T-cell (primary cell): ENCODE data around the gene CBX5. TPM values are rescaled to one million over a fixed set of nuclear protein-coding genes. Genes with fewer than 3 reads are reported as not detected.
"Not testable (repeated sequence)": the region's sequence is repeated elsewhere in the genome, so short reads cannot be mapped to it uniquely, and the experiment has no call there.

Source experiments
- ATAC-seq, 4 experiments: fragments of 200-7000 bp in 3 of 4; fragments of 150-1000 bp in 1 of 4; cut with Tn5 transposase; replicated peaks in 1 of 4; 1 replicate in 3 of 4; 2 replicates in 1 of 4; pipeline ENCODE4 v1.10.0; 2021; ENCODE audit warnings: moderate library complexity in 3 of 4, mild to moderate bottlenecking in 2 of 4, moderate number of reproducible peaks in 1 of 4
- CTCF ChIA-PET, 2 donors: fragments of 300-600 bp; sonication (Branson Sonifier 250); formaldehyde crosslinking; loops; one replicate each; lab custom pipeline; 2022; ENCODE audit warnings: antibody characterized with exemption in 2 of 2; lab: Charles Lee
- POLR2A ChIA-PET, 2 donors: fragments of 300-600 bp; sonication (Branson Sonifier 250); formaldehyde crosslinking; loops; one replicate each; lab custom pipeline; 2022; ENCODE audit warnings: antibody characterized with exemption in 2 of 2; lab: Charles Lee
- DNase-seq, 35 experiments: peaks; one replicate each; pipeline versions ENCODE4 v3.0.0 to v3.0.0-alpha.2; 2013 to 2023
- H3K27ac ChIP-seq: one replicate; pipeline ENCODE4 v1.5.1; 2013; ENCODE audit warnings: low read length
- H3K27me3 ChIP-seq, 2 experiments: replicated peaks in 1 of 2; 1 replicate in 1 of 2; 2 replicates in 1 of 2; pipeline versions ENCODE4 v1.6.1 to v1.7.0; 2013; ENCODE audit warnings: low read length in 1 of 2, mixed read lengths in 1 of 2; ENCODE audit not compliant: control insufficient read depth in 2 of 2, insufficient read depth in 2 of 2; ENCODE audit errors: extremely low read depth in 1 of 2
- H3K36me3 ChIP-seq, 2 donors: 1 replicate in 1 of 2; 2 replicates in 1 of 2; pipeline versions ENCODE4 v1.6.1 to v1.7.0; 2013; ENCODE audit warnings: low read length in 1 of 2; ENCODE audit not compliant: control insufficient read depth in 2 of 2, insufficient read depth in 1 of 2; ENCODE audit errors: extremely low read depth in 1 of 2
- H3K4me1 ChIP-seq, 2 experiments: 1 replicate in 1 of 2; 2 replicates in 1 of 2; pipeline versions ENCODE4 v1.6.1 to v1.7.0; 2013; ENCODE audit warnings: low read length in 2 of 2, mixed read lengths in 1 of 2; ENCODE audit not compliant: insufficient read depth in 2 of 2, control insufficient read depth in 1 of 2; ENCODE audit errors: extremely low read depth in 1 of 2
- H3K4me3 ChIP-seq, 2 donors: 1 replicate in 1 of 2; 2 replicates in 1 of 2; pipeline versions ENCODE4 v1.5.1 to v1.7.0; 2013; ENCODE audit warnings: mild to moderate bottlenecking in 2 of 2, low read length in 1 of 2, moderate library complexity in 1 of 2; ENCODE audit not compliant: control insufficient read depth in 1 of 2; ENCODE audit errors: extremely low read depth in 1 of 2
- H3K9me3 ChIP-seq: 2 replicates; pipeline ENCODE4 v1.7.0; 2013
- H3K27ac Mint-ChIP-seq, 2 donors: one replicate each; pipeline ENCODE4 v1.8.0; 2020 to 2021; ENCODE audit warnings: mild to moderate bottlenecking in 2 of 2, mixed read lengths in 2 of 2
- H3K27me3 Mint-ChIP-seq, 2 donors: one replicate each; pipeline ENCODE4 v1.8.0; 2021 to 2022; ENCODE audit warnings: mixed read lengths in 2 of 2
- H3K36me3 Mint-ChIP-seq: one replicate; pipeline ENCODE4 v1.8.0; 2021; ENCODE audit warnings: mixed read lengths
- H3K4me1 Mint-ChIP-seq, 3 donors: one replicate each; pipeline ENCODE4 v1.8.0; 2020 to 2022; ENCODE audit warnings: mixed read lengths in 3 of 3, mild to moderate bottlenecking in 1 of 3
- H3K4me3 Mint-ChIP-seq, 3 donors: one replicate each; pipeline ENCODE4 v1.8.0; 2020 to 2022; ENCODE audit warnings: mild to moderate bottlenecking in 3 of 3, mixed read lengths in 3 of 3, moderate library complexity in 3 of 3
- H3K9me3 Mint-ChIP-seq, 3 donors: one replicate each; pipeline ENCODE4 v1.8.0; 2020 to 2022; ENCODE audit warnings: mixed read lengths in 3 of 3
- WGBS: methylation state at CpG from one replicate; pipeline ENCODE4 v1.1.5; 2013; ENCODE audit warnings: missing lambda C conversion rate; ENCODE audit not compliant: insufficient coverage; 5-methylcytosine and 5-hydroxymethylcytosine counted together
- total RNA-seq, 35 experiments: library from RNA in 6 of 35; stranded (reverse) in 6 of 35; fragments of 120-200 nt in 1 of 35; gene quantifications; one replicate each; pipeline versions ENCODE4 v1.2.1 to v1.2.4 and lab custom pipeline; 2013 to 2026

The CBX5 gene
- total RNA-seq (10 to 100 TPM; 43.8 to 54.5 (median 47.1) TPM), total RNA-seq (lab: John Stamatoyannopoulos, UW) (24.5 to 183 (median 89.6) reads per million in 29 experiments)
- 44.4 TPM for total RNA-seq (2013)

DNA sequence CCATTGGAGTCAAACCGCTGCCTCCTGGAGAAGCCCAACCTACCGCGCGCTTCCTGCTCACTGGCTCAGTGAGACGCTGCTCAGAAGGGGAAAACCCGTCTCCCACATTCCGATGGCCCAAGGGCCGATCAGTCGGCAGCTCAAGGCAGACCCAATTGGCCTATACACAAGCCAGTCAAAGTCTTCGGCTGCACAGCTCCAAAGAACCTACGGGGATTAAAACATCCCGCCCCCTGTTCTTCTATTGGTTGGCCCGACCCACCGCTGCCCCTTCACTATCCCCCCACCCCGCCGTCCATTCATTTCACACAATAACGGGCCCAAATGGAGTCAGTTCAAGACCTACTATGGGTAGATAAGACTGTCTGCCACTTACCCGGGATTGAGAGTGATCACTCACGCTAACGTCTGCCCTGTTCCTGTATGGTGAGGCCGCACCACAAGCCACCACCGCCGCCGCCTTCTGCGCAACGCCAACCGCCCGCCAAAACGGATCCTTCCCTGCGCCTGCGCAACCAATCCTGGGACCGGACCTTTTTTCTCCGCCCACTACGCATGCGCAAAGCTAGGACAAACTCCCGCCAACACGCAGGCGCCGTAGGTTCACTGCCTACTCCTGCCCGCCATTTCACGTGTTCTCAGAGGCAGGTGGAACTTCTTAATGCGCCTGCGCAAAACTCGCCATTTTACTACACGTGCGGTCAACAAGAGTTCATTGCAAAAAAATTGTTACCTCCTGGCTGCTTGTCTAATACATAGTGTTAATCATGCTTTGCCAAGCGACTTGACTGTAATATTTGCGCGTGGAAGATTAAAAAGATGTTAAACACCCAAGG lies at the start of gene CBX5:
TSS of gene CBX5 (minus strand) at position 491 of the 836 bp plus-strand sequence. CDS start 22,472 bp downstream, outside the sequence.
- WGBS, result under 1% methylated on average over 46 of the region's 49 CpGs
- Mint-ChIP-seq H3K9me3 (no peaks in the 10 kb centered on the region), H3K36me3 (no peaks in the 10 kb centered on the region), H3K4me3 (no peak within 1 kb of the TSS), H3K4me1 (peaks cover 20 to 51% (median 24%) of the 10 kb centered on the region in 3 donors), H3K27me3 (no peaks in the 10 kb centered on the region), H3K27ac (no peak within 1 kb of the TSS)
- ChIA-PET CTCF (interaction anchor here (0.5 to 3.2 kb wide), 10 partner anchors 12 to 523 kb away, joined by 3 to 68 read pairs (median 6); partner anchors contain the start of gene COPZ1 (in 1 of the 2)), POLR2A (interaction anchor here (0.6 to 2.9 kb wide), 11 partner anchors 10 to 779 kb away, joined by 3 to 39 read pairs (median 3); partner anchors contain the start of genes COPZ1 (in 2 of the 2) and TARBP2 (in 1 of the 2))
- no peaks in the 10 kb centered on the region for H3K9me3 ChIP-seq
- no peaks in the 10 kb centered on the region for H3K27me3 ChIP-seq
- H3K27ac ChIP-seq, result peak within 1 kb of the TSS; percentile 98
- ATAC-seq, result peak; percentile 71 to 74 (median 72)
- peaks cover 35 to 48% of the 10 kb centered on the region in 2 experiments for H3K4me1 ChIP-seq
- peak within 1 kb of the TSS; percentile 78 to 87 for H3K4me3 ChIP-seq
- DNase-seq, result peak; percentile 98 to 100 (median 99)
- peaks cover 0 to 33% of the 10 kb centered on the region in 2 donors for H3K36me3 ChIP-seq

DNA sequence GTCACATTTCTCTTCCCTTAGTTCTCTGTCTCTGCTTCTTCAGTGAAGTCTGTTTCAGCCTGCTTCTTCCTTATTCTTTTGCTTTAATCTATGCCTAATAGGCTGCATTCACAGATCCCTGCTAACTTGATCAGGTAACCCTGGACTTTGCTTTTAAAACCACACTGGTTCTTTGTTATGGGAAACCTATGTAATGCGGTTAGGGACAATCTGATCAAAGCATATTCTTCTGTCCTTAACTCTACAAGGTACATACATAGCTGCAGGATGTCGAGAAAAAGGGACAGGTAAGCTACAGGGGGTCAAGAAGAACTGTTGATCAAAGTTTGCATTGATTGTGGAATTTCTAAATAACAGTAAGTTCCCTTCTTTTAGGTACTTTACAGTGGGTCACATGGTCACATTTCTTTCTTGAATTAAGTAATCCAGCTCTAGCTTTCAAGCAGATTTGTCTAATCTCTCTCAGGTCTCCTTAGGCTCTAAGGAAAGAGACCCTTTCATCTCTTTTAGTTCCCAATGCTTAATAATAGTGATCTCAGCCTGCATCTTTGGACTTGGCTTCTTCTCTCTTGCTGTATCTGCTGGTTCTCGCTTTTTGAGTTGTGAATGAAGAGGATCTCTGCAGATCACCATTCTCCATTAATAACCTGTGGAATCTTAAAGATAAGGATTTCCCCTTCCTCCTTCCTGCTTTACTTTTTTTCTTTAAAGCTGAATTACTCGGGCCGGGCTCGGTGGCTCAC lies 48.8 kb upstream of the CBX5 start:
- Histone ChIP-seq H3K4me3 (no peak overlapping the region), H3K4me1 (peaks cover 17 to 50% of the 10 kb centered on the region in 2 experiments), H3K27me3 (no peaks in the 10 kb centered on the region), H3K9me3 (no peaks in the 10 kb centered on the region), H3K36me3 (no peaks in the 10 kb centered on the region), H3K27ac (peak overlapping the region; percentile 7)
- Mint-ChIP-seq H3K27ac (peak overlapping the region; percentile 92), H3K27me3 (no peaks in the 10 kb centered on the region), H3K36me3 (peaks cover 3% of the 10 kb centered on the region), H3K9me3 (no peaks in the 10 kb centered on the region), H3K4me1 (peaks cover 67 to 76% (median 67%) of the 10 kb centered on the region in 3 donors), H3K4me3 (peak overlapping the region in 1 of 3 donors; percentile 6)
- 89% methylated on average over 3 of the region's 6 CpGs for WGBS
- POLR2A ChIA-PET, result interaction anchor here in 1 of 2 donors (0.7 to 0.9 kb wide), 2 partner anchors 1679 to 1752 kb away, joined by 3 to 4 read pairs; no protein-coding TSS in a partner anchor
- CTCF ChIA-PET, result interaction anchor here in 1 of 2 donors (0.7 to 1.1 kb wide), 2 partner anchors 51 to 174 kb away, joined by 3 to 4 read pairs; no protein-coding TSS in a partner anchor
- DNase-seq (no peak), ATAC-seq (no peak)

DNA sequence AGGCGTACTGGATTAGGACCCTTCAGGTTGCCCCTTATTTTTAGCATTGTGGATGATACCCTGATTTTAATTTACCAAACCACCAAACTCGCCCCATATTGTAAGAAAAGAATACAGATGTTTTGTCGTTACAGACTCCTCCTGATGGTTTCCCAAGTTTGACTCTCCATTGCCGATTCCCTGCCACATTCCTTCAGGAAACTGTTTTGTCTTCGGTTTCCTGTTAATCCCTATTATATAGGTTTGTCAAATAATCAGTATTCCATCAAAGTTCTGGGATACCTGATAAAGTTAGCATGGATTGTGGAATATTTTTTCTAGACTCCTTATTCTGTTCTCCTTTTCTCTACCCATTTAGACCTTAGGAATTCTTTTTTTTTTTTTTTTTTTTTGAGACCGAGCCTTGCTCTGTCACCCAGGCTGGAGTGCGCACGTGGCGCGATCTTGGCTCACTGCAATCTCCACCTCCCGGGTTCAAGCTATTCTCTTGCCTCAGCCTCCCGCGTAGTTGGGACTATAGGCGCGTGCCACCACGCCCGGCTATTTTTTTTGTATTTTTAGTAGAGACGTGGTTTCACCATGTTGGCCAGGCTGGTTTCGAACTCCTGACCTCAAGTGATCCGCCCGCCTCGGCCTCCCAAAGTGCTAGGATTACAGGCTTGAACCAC lies 45.7 kb upstream of the CBX5 start:
- WGBS, result no CpG with 5 or more reads among the region's 22 CpGs
- Histone ChIP-seq H3K27ac (peak overlapping the region; percentile 60), H3K4me1 (peaks cover 5 to 28% of the 10 kb centered on the region in 2 experiments), H3K4me3 (peak overlapping the region; percentile 72 to 80)
- H3K9me3 Mint-ChIP-seq, ATAC-seq, H3K27me3 ChIP-seq, H3K36me3 ChIP-seq, H3K36me3 Mint-ChIP-seq, H3K9me3 ChIP-seq, H3K27me3 Mint-ChIP-seq, DNase-seq: not testable (repeated sequence)
- Mint-ChIP-seq H3K4me1 (peaks cover 46 to 56% (median 47%) of the 10 kb centered on the region in 3 donors), H3K4me3 (peak overlapping the region; percentile 94 to 100 (median 95)), H3K27ac (peak overlapping the region; percentile 91 to 98)
- CTCF ChIA-PET, result interaction anchor here (0.6 to 2.9 kb wide), 60 partner anchors 9 to 1492 kb away, joined by 3 to 68 read pairs (median 4); partner anchors contain the start of genes CBX5 (in 1 of the 2), EIF4B (in 1 of the 2), HNRNPA1 (in 1 of the 2) and HOXC4 (in 1 of the 2)
- POLR2A ChIA-PET, result interaction anchor here (0.5 to 2.1 kb wide), 17 partner anchors 7 to 1189 kb away, joined by 3 to 39 read pairs (median 4); partner anchors contain the start of genes CBX5 (in 2 of the 2) and HNRNPA1 (in 2 of the 2)

DNA sequence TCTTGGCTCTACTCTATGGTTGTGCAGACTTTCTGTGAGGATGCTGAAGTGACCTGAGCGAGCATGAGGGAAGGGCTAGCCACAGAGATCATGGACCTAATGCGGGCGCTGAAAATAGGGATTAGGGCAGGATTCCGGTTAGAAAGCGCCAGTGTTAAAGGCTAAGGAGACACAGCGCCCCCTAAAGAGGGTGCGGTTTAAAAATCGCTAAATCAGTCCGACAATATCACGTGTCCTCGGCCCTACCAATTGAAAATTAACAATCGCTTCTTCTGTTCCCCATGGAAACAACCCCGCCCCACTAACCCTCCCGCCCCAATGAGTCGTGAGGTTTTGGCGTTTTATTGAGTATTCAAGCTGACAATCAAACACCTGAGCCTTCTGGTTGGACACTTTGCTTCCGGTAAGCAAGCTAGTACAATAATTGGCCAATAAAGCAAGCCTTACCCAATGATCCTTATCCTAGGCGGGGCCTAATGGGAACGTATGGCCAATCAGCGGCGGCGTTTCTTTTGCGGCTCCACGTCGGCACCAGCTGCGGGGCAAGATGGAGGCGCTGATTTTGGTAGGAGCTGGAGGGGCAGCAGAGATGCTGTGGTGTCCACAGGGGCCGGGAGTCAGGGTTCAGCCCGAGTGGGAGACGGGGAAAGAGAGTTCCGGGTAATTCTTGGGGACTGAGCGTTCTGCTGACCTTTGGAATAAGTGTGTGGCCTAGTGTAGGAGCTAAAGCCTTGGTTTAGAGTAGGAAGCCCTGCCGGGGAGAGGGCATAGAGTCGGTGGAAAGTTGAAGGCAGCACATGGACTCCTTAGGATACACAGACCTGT lies 44.9 kb upstream of the CBX5 start, which contains the start of gene COPZ1:
TSS of gene COPZ1 (plus strand) at position 515 of the 825 bp plus-strand sequence. CDS start at position 548, 33 bp downstream.
- Mint-ChIP-seq H3K36me3 (peaks cover 3% of the 10 kb centered on the region), H3K27me3 (no peaks in the 10 kb centered on the region), H3K4me1 (peaks cover 38 to 48% (median 39%) of the 10 kb centered on the region in 3 donors), H3K9me3 (no peaks in the 10 kb centered on the region), H3K4me3 (peak within 1 kb of the TSS; percentile 94 to 100 (median 95)), H3K27ac (peak within 1 kb of the TSS; percentile 91 to 98)
- Histone ChIP-seq H3K9me3 (no peaks in the 10 kb centered on the region), H3K36me3 (no peaks in the 10 kb centered on the region), H3K27ac (peak within 1 kb of the TSS; percentile 60), H3K4me3 (peak within 1 kb of the TSS; percentile 72 to 80), H3K27me3 (no peaks in the 10 kb centered on the region), H3K4me1 (peaks cover 5 to 23% of the 10 kb centered on the region in 2 experiments)
- under 1% methylated on average over 22 of the region's 34 CpGs for WGBS
- ATAC-seq (peak; percentile 95 to 97 (median 96)), DNase-seq (peak; percentile 81 to 98 (median 95))
- ChIA-PET POLR2A (interaction anchor here (0.5 to 2.1 kb wide), 18 partner anchors 8 to 1189 kb away, joined by 3 to 39 read pairs (median 4); partner anchors contain the start of genes CBX5 (in 2 of the 2) and HNRNPA1 (in 2 of the 2)), CTCF (interaction anchor here (0.6 to 2.9 kb wide), 62 partner anchors 10 to 1493 kb away, joined by 3 to 68 read pairs (median 4); partner anchors contain the start of genes CBX5 (in 1 of the 2), EIF4B (in 1 of the 2), HNRNPA1 (in 1 of the 2) and HOXC4 (in 1 of the 2))

DNA sequence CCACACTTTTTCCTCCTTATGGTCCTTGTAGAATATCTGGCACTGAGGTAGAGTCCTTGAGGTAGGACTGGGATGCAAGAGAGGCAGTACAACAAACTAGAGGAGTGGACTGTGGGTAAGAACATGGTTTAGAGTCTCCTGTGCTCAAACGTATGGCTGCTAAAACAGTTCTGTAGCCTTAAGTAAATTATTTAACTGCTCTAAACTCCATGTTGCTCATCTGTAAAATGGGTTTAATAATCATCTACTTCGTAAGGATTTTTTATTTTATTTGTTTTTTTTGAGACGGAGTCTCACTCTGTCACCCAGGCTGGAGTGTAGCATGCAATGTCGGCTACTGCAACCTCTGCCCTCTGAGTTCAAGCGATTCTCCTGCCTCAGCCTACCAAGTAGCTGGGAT lies 41.4 kb upstream of the CBX5 start:
- CTCF ChIA-PET, result interaction anchor here in 1 of 2 donors (0.7 kb wide), 1 partner anchor 15 kb away, joined by 3 read pairs; no protein-coding TSS in a partner anchor

More for the DNA sequence above, 41.4 kb upstream of the CBX5 start:
- H3K9me3 Mint-ChIP-seq, result no peaks in the 10 kb centered on the region
- H3K27me3 Mint-ChIP-seq, result no peaks in the 10 kb centered on the region
- Histone ChIP-seq H3K27ac (no peak overlapping the region), H3K9me3 (no peaks in the 10 kb centered on the region), H3K4me1 (peaks cover 5 to 14% of the 10 kb centered on the region in 2 experiments), H3K4me3 (no peak overlapping the region), H3K36me3 (no peaks in the 10 kb centered on the region), H3K27me3 (no peaks in the 10 kb centered on the region)
- H3K27ac Mint-ChIP-seq, result no peak overlapping the region
- peaks cover 16 to 23% (median 16%) of the 10 kb centered on the region in 3 donors for H3K4me1 Mint-ChIP-seq
- POLR2A ChIA-PET, result interaction anchor here (0.6 to 0.8 kb wide), 3 partner anchors 22 to 67 kb away, joined by 3 to 4 read pairs (median 3); no protein-coding TSS in a partner anchor
- DNase-seq, result no peak
- ATAC-seq, result no peak
- no CpG with 5 or more reads among the region's 5 CpGs for WGBS
- no peak overlapping the region for H3K4me3 Mint-ChIP-seq
- H3K36me3 Mint-ChIP-seq, result no peaks in the 10 kb centered on the region
